Measurements from ENCODE around the gene TMC1.

The TMC1 gene

DNA sequence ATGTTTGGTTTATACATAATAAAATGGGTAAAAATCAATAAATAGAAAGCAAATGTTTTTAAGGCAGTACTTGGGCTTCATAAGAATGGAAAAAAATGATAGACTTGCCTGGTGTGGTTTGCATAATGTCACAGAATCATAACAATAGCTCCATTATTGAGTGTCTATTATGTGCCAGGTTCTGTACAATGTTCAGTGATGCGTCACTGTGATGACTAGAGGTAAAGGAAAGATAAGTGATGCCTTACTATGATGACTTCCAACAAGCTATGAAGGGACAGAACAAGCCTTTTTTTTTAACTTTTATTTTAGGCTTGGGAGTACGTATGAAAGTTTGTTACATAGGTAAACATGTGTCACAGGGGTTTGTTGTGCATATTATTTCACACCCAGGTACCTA is 128.8 kb downstream of the TMC1 start:
- H3K4me3 ChIP-seq (ENCODE audit: low read depth, low read length): no peak overlapping the region
- no peak for TF ChIP-seq POLR2A (IDR thresholded peaks at IDR 0.05; ENCODE audit: extremely low read depth, insufficient read length)
- TF ChIP-seq, protein P1, sequence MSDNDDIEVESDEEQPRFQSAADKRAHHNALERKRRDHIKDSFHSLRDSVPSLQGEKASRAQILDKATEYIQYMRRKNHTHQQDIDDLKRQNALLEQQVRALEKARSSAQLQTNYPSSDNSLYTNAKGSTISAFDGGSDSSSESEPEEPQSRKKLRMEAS (IDR thresholded peaks at IDR 0.05; ENCODE audit: low read depth, low read length): no peak
- TF ChIP-seq MYC (IDR thresholded peaks at IDR 0.05; ENCODE audit: low read depth, low read length): no peak
- no peak for TF ChIP-seq CTCF (IDR thresholded peaks at IDR 0.05; ENCODE audit: low read depth, low read length)
- DNase-seq (ENCODE audit: low read depth): no peak

DNA sequence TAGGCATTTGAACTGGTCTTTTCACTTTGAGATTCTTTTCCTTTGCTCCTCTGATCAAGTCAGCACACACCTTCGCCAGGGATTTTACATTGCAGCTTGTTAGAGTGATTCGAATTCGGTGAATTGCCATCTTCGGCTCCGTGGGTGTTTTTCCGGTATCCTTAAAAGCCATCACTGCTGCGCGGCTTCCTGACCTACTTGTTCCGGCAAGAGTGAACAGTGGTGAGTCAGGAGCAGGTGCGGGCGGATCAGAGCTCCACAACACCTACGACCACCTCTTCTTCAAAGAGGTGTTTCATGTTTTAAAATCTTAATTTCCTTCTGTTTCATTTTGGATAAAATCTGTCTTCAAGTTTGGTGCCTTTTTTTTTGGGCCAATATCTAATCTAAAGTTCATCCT is 134.6 kb downstream of the TMC1 start:
- TF ChIP-seq, protein P1 (IDR thresholded peaks at IDR 0.05; ENCODE audit: low read depth, low read length): no peak
- TF ChIP-seq CTCF (IDR thresholded peaks at IDR 0.05; ENCODE audit: low read depth, low read length): no peak
- no peak for TF ChIP-seq POLR2A (IDR thresholded peaks at IDR 0.05; ENCODE audit: extremely low read depth, insufficient read length)
- TF ChIP-seq MYC (IDR thresholded peaks at IDR 0.05; ENCODE audit: low read depth, low read length): no peak
- DNase-seq (ENCODE audit: low read depth): no peak

DNA sequence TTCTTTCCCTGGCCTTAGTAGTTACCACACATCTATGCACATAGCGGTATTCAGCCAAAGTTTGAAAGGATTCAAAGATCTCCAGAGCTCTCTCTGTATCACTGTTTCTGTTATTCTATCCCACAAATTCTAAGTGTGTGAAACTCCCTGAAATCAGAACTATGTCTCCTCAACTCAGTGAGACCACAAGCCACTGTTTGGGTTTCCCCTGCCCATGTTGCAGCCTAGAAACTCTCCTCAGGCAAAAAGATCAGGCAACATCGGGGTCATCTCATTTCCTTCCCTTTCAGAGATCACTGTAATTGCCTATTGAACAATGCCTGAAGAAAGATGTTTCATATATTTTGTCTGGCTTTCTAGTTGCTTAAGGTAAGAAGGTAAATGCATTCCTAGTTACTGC is 135.6 kb downstream of the TMC1 start:
- no peak overlapping the region for H3K4me3 ChIP-seq (ENCODE audit: low read depth, low read length)
- DNase-seq (ENCODE audit: low read depth): no peak
- no peak for TF ChIP-seq MYC (IDR thresholded peaks at IDR 0.05; ENCODE audit: low read depth, low read length)
- TF ChIP-seq POLR2A (IDR thresholded peaks at IDR 0.05; ENCODE audit: extremely low read depth, insufficient read length): no peak
- TF ChIP-seq, protein P1 (IDR thresholded peaks at IDR 0.05; ENCODE audit: low read depth, low read length): no peak
- TF ChIP-seq CTCF (IDR thresholded peaks at IDR 0.05; ENCODE audit: low read depth, low read length): no peak

More for the DNA sequence above, 134.6 kb downstream of the TMC1 start:
- H3K4me3 ChIP-seq (ENCODE audit: low read depth, low read length): no peak overlapping the region

DNA sequence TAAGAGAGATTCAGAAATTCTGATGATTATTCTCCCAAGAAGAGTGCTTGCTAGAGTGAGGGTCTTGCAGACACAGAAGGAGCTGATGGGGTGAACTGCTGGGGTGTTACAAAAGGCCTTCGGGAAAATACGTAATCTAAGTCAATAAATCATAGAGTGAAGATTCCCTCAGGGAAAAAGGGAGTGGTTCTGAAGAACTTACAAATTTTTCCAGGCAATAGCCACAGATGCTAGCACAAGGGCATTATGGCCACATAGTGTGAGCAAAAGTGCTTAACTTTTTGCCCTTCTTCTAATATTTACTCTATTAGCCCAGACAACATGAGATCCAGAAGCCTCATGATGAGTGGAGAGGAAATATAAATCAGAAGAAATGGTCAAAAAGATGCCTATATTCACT is 137.3 kb downstream of the TMC1 start:
- no peak for DNase-seq (ENCODE audit: low read depth)
- TF ChIP-seq, protein P1 (IDR thresholded peaks at IDR 0.05; ENCODE audit: low read depth, low read length): no peak
- TF ChIP-seq MYC (IDR thresholded peaks at IDR 0.05; ENCODE audit: low read depth, low read length): no peak
- TF ChIP-seq CTCF (IDR thresholded peaks at IDR 0.05; ENCODE audit: low read depth, low read length): no peak
- no peak for TF ChIP-seq POLR2A (IDR thresholded peaks at IDR 0.05; ENCODE audit: extremely low read depth, insufficient read length)
- H3K4me3 ChIP-seq (ENCODE audit: low read depth, low read length): no peak overlapping the region

DNA sequence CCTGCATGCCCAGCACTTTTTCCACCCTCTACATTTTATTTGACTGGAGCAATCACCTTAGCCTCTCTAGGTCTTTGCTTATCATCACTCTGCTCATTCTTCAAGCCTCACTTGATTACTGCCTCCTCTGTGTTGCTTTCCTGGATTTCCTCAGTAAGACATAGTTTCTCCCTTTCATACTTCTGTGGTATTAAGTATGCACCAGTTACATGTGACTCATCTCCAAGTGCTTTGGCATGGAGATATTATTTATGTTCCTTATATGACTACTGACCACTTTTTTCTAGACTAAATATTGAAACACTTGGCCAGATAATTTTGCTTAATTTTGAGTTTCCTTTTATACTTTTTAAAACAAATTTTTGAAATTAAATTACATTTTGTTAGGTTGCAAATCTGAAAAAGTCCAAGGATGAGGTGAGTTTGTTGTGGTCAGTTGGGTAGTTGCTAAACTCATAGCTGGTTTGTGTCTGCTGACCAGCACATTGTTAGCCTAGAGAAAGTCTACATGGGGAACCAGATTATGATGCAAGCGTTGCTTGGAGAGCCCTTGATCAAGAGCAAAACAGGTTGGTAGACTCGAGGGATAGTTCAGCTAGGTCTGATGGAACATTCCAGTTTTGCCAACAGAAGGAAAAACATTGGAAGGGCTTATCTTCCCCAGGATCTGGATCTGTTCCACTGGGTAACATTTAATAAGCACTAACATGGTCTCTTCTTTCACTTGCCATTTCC is 140.2 kb downstream of the TMC1 start:
- TF ChIP-seq MYC (IDR thresholded peaks at IDR 0.05; ENCODE audit: low read depth, low read length) (no peak), CTCF (IDR thresholded peaks at IDR 0.05; ENCODE audit: low read depth, low read length) (no peak), POLR2A (IDR thresholded peaks at IDR 0.05; ENCODE audit: extremely low read depth, insufficient read length) (no peak)
- TF ChIP-seq, protein P1 (IDR thresholded peaks at IDR 0.05; ENCODE audit: low read depth, low read length): no peak
- DNase-seq (ENCODE audit: low read depth): no peak
- no peak overlapping the region for H3K4me3 ChIP-seq (ENCODE audit: low read depth, low read length)

Measured in NB4 (cell line).